ENCODE measurements around the gene SNRPF.

SNRPF gene

DNA sequence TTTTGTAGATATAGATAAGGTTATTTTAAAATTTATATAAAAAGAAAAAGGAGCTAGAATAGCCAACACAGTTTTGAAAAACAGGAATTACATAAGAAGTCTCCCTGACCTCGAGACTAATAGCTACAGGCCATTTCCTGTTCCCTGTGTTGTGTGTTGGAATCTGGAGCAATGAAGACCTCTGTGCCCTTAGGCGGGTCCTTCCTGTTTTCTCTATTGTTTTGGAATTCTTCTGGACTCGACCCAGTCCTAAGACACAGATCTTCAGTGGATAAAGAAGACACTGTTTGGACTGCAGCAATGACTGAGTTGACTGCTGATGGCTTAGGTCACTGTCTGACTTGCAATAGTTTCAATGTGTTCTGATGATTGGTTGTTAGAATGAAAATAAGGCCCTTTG, 26.2 kb downstream of the SNRPF start:
- Histone ChIP-seq H3K27ac (no peak overlapping the region), H3K9ac (ENCODE audit: insufficient read length) (no peak overlapping the region), H3K36me3 (ENCODE audit: insufficient read depth, low read length) (no peaks in the 10 kb centered on the region), H3K4me3 (no peak overlapping the region), H3K9me3 (ENCODE audit: low read depth, low read length) (0 out of 2 replicates have a peak, but pooled peaks cover 6% of the 10 kb centered on the region)
- no peak for TF ChIP-seq EZH2 (IDR thresholded peaks at IDR 0.05)
- TF ChIP-seq FOXP2 (optimal IDR thresholded peaks at IDR 0.05; ENCODE audit: control extremely low read depth, extremely low read length, insufficient read depth), result no peak
- no peak for TF ChIP-seq POLR2AphosphoS5 (IDR thresholded peaks at IDR 0.05; ENCODE audit: borderline replicate concordance, low read depth, low read length)
- no peak for DNase-seq (ENCODE audit: low read depth, low spot score)

DNA sequence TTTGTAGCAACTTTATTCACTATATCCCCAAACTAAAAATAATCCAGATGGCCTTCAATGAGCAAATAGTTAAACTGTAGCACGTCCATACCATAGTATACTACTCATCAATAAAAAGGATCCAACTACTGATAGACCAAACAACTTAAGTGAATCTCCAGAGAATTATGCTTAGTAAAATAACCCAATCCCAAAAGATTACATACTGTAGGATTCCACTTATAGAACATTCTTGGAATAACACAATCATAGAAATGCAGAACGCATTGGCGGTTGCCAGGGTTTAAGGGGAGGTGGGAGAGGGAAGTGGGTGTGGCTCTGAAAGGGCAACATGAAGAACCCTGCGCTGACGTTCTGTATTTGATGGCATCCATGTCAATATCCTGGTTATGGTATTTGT, 28.6 kb downstream of the SNRPF start:
- no peak overlapping the region for H3K4me3 ChIP-seq
- 0 out of 2 replicates have a peak, but pooled peaks cover 6% of the 10 kb centered on the region for H3K9me3 ChIP-seq (ENCODE audit: low read depth, low read length)
- H3K36me3 ChIP-seq (ENCODE audit: insufficient read depth, low read length), result no peaks in the 10 kb centered on the region
- no peak overlapping the region for H3K9ac ChIP-seq (ENCODE audit: insufficient read length)
- no peak for DNase-seq (ENCODE audit: low read depth, low spot score)
- TF ChIP-seq EZH2 (IDR thresholded peaks at IDR 0.05), result no peak
- TF ChIP-seq POLR2AphosphoS5 (IDR thresholded peaks at IDR 0.05; ENCODE audit: borderline replicate concordance, low read depth, low read length), result no peak
- no peak for TF ChIP-seq FOXP2 (optimal IDR thresholded peaks at IDR 0.05; ENCODE audit: control extremely low read depth, extremely low read length, insufficient read depth)
- no peak overlapping the region for H3K27ac ChIP-seq

GRCh38 chr12:95890958-95891357, 32.2 kb downstream of the SNRPF start:
- no peaks in the 10 kb centered on the region for H3K9me3 ChIP-seq (ENCODE audit: low read depth, low read length)
- H3K27ac ChIP-seq, result no peak overlapping the region
- no peak for DNase-seq (ENCODE audit: low read depth, low spot score)
- no peak overlapping the region for H3K4me3 ChIP-seq
- TF ChIP-seq EZH2 (IDR thresholded peaks at IDR 0.05) (no peak), POLR2AphosphoS5 (IDR thresholded peaks at IDR 0.05; ENCODE audit: borderline replicate concordance, low read depth, low read length) (no peak), FOXP2 (optimal IDR thresholded peaks at IDR 0.05; ENCODE audit: control extremely low read depth, extremely low read length, insufficient read depth) (no peak)
- no peak overlapping the region for H3K9ac ChIP-seq (ENCODE audit: insufficient read length)
- no peaks in the 10 kb centered on the region for H3K36me3 ChIP-seq (ENCODE audit: insufficient read depth, low read length)

DNA sequence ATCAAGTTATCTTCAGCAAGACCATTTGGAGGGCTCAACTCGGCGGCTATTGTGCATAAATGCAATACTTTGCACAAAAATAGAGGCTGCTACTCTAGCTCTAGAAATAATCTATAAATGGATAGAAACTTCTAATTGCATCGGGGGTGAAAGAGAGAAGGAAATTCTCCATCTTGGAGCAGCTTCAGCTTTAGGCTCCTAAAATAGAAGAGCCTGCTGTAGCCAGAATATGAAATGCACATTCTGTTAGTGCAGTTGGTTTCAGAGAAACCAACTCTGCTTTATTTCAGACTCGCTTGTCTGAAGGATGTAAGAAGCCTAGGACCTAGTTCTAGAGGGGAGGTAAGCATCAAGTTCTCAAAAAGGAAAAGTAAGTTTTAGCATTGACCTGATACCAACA, 38.1 kb downstream of the SNRPF start:
- Histone ChIP-seq H3K4me3 (no peak overlapping the region), H3K9me3 (ENCODE audit: low read depth, low read length) (no peaks in the 10 kb centered on the region), H3K36me3 (ENCODE audit: insufficient read depth, low read length) (no peaks in the 10 kb centered on the region), H3K9ac (ENCODE audit: insufficient read length) (no peak overlapping the region), H3K27ac (no peak overlapping the region)
- no peak for DNase-seq (ENCODE audit: low read depth, low spot score)
- TF ChIP-seq FOXP2 (optimal IDR thresholded peaks at IDR 0.05; ENCODE audit: control extremely low read depth, extremely low read length, insufficient read depth) (no peak), EZH2 (IDR thresholded peaks at IDR 0.05) (no peak), POLR2AphosphoS5 (IDR thresholded peaks at IDR 0.05; ENCODE audit: borderline replicate concordance, low read depth, low read length) (no peak)

- no peak for TF ChIP-seq POLR2AphosphoS5 (IDR thresholded peaks at IDR 0.05; ENCODE audit: borderline replicate concordance, low read depth, low read length)
- no peak for TF ChIP-seq FOXP2 (optimal IDR thresholded peaks at IDR 0.05; ENCODE audit: control extremely low read depth, extremely low read length, insufficient read depth)
- no peak for TF ChIP-seq EZH2 (IDR thresholded peaks at IDR 0.05)
- H3K4me3 ChIP-seq, result no peak overlapping the region
- no peak for DNase-seq (ENCODE audit: low read depth, low spot score)
Observed at GRCh38 chr12:95898081-95898480, 39.3 kb downstream of the SNRPF start.

DNA sequence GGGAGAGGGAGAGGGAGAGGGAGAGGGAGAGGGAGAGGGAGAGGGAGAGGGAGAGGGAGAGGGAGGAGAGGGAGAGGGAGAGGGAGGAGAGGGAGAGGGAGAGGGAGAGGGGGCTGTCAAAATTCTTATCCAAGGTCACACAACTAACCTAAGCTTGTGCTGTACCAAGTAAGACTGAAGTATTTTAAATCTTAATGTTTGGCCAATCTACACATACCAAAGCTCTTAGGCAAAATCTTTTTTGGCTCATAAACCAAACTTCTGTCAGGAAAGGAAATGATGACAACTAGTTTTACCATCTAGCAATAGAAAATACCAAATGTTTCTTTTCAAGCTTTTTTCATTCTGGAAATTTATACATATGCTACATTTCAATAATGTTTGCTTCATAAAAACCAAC, 49.8 kb downstream of the SNRPF start:
- no peak for TF ChIP-seq FOXP2 (optimal IDR thresholded peaks at IDR 0.05; ENCODE audit: control extremely low read depth, extremely low read length, insufficient read depth)
- no peak for TF ChIP-seq POLR2AphosphoS5 (IDR thresholded peaks at IDR 0.05; ENCODE audit: borderline replicate concordance, low read depth, low read length)
- TF ChIP-seq EZH2 (IDR thresholded peaks at IDR 0.05), result no peak
- no peaks in the 10 kb centered on the region for H3K9me3 ChIP-seq (ENCODE audit: low read depth, low read length)
- no peak overlapping the region for H3K27ac ChIP-seq
- H3K4me3 ChIP-seq, result no peak overlapping the region
- DNase-seq (ENCODE audit: low read depth, low spot score), result no peak
- H3K9ac ChIP-seq (ENCODE audit: insufficient read length), result no peak overlapping the region
- no peaks in the 10 kb centered on the region for H3K36me3 ChIP-seq (ENCODE audit: insufficient read depth, low read length)

More at GRCh38 chr12:95898081-95898480, 39.3 kb downstream of the SNRPF start:
- no peak overlapping the region for H3K27ac ChIP-seq
- H3K36me3 ChIP-seq (ENCODE audit: insufficient read depth, low read length), result no peaks in the 10 kb centered on the region
- no peaks in the 10 kb centered on the region for H3K9me3 ChIP-seq (ENCODE audit: low read depth, low read length)
- H3K9ac ChIP-seq (ENCODE audit: insufficient read length), result no peak overlapping the region

DNA sequence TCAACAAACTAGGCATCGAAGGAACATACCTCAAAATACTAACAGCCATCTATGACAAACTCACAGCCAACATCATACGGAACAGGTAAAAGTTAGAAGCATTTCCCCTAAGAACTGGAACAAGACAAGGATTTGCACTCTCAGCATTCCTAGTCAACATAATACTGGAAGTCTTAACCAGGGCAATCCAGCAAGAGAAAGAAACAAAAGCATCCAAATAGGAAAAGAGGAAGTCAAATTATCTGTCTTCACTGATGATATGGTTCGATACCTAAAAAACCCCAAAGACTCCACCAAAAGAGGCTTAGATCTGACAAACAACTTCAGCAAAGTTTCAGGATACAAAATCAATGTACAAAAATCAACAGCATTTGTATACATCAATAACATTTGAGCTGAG, 51.1 kb downstream of the SNRPF start:
- no peak for DNase-seq (ENCODE audit: low read depth, low spot score)
- Histone ChIP-seq H3K4me3 (no peak overlapping the region), H3K9ac (ENCODE audit: insufficient read length) (no peak overlapping the region), H3K9me3 (ENCODE audit: low read depth, low read length) (no peaks in the 10 kb centered on the region), H3K36me3 (ENCODE audit: insufficient read depth, low read length) (no peaks in the 10 kb centered on the region), H3K27ac (no peak overlapping the region)
- TF ChIP-seq EZH2 (IDR thresholded peaks at IDR 0.05) (no peak), POLR2AphosphoS5 (IDR thresholded peaks at IDR 0.05; ENCODE audit: borderline replicate concordance, low read depth, low read length) (no peak), FOXP2 (optimal IDR thresholded peaks at IDR 0.05; ENCODE audit: control extremely low read depth, extremely low read length, insufficient read depth) (no peak)
